ENCODE results near the gene NF1.

DNA sequence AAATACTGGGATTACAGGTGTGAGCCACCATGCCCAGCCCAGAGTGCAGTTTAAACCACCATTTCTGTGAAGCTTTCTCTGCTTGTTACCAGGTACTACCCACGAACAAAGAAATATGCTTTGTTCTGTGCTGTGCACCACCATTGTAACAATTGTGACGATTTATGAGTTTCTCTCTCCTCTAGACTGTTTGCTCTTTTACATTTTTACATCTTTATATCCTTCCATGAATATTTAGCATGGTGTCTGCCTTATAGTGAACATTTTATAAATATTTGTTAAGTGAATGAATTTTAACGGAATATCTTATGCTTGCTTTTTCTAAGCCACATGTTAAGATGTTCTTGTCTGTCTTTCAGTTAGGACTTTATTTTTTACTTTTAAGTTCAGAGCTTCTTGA, 141.9 kb downstream of the NF1 start:
- TF ChIP-seq BHLHE40 (IDR thresholded peaks at IDR 0.05; ENCODE audit: low read depth, low read length) = no peak
- TF ChIP-seq, protein P1, sequence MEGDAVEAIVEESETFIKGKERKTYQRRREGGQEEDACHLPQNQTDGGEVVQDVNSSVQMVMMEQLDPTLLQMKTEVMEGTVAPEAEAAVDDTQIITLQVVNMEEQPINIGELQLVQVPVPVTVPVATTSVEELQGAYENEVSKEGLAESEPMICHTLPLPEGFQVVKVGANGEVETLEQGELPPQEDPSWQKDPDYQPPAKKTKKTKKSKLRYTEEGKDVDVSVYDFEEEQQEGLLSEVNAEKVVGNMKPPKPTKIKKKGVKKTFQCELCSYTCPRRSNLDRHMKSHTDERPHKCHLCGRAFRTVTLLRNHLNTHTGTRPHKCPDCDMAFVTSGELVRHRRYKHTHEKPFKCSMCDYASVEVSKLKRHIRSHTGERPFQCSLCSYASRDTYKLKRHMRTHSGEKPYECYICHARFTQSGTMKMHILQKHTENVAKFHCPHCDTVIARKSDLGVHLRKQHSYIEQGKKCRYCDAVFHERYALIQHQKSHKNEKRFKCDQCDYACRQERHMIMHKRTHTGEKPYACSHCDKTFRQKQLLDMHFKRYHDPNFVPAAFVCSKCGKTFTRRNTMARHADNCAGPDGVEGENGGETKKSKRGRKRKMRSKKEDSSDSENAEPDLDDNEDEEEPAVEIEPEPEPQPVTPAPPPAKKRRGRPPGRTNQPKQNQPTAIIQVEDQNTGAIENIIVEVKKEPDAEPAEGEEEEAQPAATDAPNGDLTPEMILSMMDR (IDR thresholded peaks at IDR 0.05) = no peak
- TF ChIP-seq TFCP2L1 (CRISPR knock-in tag; IDR thresholded peaks at IDR 0.05) = no peak
- TF ChIP-seq, protein P2, sequence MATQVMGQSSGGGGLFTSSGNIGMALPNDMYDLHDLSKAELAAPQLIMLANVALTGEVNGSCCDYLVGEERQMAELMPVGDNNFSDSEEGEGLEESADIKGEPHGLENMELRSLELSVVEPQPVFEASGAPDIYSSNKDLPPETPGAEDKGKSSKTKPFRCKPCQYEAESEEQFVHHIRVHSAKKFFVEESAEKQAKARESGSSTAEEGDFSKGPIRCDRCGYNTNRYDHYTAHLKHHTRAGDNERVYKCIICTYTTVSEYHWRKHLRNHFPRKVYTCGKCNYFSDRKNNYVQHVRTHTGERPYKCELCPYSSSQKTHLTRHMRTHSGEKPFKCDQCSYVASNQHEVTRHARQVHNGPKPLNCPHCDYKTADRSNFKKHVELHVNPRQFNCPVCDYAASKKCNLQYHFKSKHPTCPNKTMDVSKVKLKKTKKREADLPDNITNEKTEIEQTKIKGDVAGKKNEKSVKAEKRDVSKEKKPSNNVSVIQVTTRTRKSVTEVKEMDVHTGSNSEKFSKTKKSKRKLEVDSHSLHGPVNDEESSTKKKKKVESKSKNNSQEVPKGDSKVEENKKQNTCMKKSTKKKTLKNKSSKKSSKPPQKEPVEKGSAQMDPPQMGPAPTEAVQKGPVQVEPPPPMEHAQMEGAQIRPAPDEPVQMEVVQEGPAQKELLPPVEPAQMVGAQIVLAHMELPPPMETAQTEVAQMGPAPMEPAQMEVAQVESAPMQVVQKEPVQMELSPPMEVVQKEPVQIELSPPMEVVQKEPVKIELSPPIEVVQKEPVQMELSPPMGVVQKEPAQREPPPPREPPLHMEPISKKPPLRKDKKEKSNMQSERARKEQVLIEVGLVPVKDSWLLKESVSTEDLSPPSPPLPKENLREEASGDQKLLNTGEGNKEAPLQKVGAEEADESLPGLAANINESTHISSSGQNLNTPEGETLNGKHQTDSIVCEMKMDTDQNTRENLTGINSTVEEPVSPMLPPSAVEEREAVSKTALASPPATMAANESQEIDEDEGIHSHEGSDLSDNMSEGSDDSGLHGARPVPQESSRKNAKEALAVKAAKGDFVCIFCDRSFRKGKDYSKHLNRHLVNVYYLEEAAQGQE (IDR thresholded peaks at IDR 0.05) = no peak
- no peak for TF ChIP-seq CEBPB (IDR thresholded peaks at IDR 0.05)
- no peak for TF ChIP-seq GATA3 (IDR thresholded peaks at IDR 0.05; ENCODE audit: borderline replicate concordance)
- TF ChIP-seq, protein P3, sequence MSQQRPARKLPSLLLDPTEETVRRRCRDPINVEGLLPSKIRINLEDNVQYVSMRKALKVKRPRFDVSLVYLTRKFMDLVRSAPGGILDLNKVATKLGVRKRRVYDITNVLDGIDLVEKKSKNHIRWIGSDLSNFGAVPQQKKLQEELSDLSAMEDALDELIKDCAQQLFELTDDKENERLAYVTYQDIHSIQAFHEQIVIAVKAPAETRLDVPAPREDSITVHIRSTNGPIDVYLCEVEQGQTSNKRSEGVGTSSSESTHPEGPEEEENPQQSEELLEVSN (IDR thresholded peaks at IDR 0.05; ENCODE audit: borderline replicate concordance, low read depth) = no peak
- TF ChIP-seq POLR2A (IDR thresholded peaks at IDR 0.05; ENCODE audit: low read length) = no peak
- no peak for TF ChIP-seq SMC3 (IDR thresholded peaks at IDR 0.05)
- no peak for TF ChIP-seq TP53 (CRISPR knock-in tag; IDR thresholded peaks at IDR 0.05)
- no peak for TF ChIP-seq EP300 (IDR thresholded peaks at IDR 0.05)
